ENCODE data around the gene CTNNBIP1. TPM values are rescaled to one million over a fixed set of nuclear protein-coding genes. Genes with fewer than 3 reads are reported as not detected.

The CTNNBIP1 gene
- total RNA-seq, 2 experiments from 2014 or later: 10.8 to 12.7 TPM

DNA sequence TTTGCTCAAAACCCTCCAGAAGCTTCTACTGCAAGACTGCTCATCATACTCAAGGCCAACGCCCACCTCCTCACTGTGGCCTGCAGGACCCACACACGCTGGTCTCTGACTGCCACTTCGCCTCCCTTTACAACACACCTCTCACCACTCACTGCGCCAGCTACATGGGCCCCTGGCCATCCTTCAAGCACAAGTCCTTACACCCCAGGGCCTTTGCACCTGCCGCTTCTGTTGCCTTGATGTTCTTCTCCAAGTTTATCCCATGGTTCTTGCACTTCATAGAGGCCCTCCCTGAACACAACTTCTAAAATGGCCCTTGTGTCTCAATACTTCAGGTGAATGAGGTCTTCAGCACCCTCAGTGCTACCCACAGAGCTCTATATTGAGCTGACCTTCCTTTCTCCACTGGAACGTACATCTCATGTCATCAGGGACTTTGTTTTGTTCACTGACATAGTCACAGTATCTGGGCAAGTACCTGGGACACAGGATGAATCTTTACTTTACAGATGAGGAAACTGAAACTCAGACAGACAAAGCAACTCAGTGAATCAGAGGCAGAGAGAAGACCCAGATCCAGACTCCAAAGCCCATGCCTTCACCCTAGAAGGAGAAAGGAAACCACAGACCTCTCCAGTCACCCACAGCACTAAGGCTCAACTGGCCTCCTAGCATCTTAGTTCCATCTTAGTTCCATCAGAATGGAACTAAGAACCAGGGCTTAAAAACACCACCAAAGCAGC lies 51.6 kb downstream of the CTNNBIP1 start:
- DNase-seq: no peak
- ChIA-PET CTCF (interaction anchor here (1.4 kb wide), 1 partner anchor 74 kb away, joined by 13 read pairs; no protein-coding TSS in a partner anchor), POLR2A (no interaction called here)
- Mint-ChIP-seq H3K36me3 (ENCODE audit: low read depth) (peaks cover 6% of the 10 kb centered on the region), H3K27me3 (no peaks in the 10 kb centered on the region), H3K4me3 (no peak overlapping the region), H3K9me3 (peaks cover 8% of the 10 kb centered on the region), H3K27ac (peak overlapping the region; percentile 18), H3K4me1 (peaks cover 15% of the 10 kb centered on the region)

DNA sequence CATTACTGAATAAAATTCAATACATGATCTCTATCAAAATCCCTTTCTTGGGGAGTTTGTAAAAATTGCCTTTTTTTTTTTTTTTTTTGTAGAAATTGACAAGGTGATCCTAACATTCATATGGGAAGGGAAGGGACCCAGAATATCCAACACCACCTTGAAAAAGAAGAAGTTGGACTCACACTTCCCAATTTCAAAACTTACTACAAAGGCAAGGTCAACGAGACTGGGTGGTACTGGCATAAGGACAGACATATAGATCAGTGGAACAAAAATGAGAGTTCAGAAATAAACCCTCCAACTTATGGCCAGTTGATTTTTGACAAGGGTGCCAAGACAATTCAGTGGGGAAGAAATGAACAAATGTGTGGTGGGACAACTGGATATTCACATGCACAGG lies 54.9 kb downstream of the CTNNBIP1 start:
- ChIA-PET CTCF (interaction anchor here (1.7 kb wide), 1 partner anchor 71 kb away, joined by 6 read pairs; no protein-coding TSS in a partner anchor), POLR2A (no interaction called here)
- H3K27ac Mint-ChIP-seq: no peak overlapping the region
- peaks cover 15% of the 10 kb centered on the region for H3K4me1 Mint-ChIP-seq
- no peaks in the 10 kb centered on the region for H3K27me3 Mint-ChIP-seq
- peaks cover 9% of the 10 kb centered on the region for H3K9me3 Mint-ChIP-seq
- no peak for DNase-seq
- no peak overlapping the region for H3K4me3 Mint-ChIP-seq
- peaks cover 7% of the 10 kb centered on the region for H3K36me3 Mint-ChIP-seq (ENCODE audit: low read depth)

DNA sequence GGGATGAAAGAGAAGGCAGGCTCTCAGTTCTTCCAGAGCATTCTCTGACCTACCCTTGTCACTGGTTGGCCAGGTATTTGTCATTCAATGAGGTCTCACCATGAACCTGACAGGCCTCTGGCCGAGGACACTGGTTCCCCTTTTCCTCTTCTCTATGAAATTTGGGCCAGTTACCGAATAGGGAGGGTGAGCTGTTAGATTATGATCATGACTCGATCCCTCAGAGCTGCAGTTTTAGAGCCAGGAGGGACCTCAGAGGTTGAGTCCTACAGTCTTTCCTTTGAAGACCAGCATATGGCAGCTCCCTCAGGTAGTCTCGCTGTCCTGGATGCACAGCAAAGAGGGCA lies 56.8 kb downstream of the CTNNBIP1 start:
- POLR2A ChIA-PET: no interaction called here

DNA sequence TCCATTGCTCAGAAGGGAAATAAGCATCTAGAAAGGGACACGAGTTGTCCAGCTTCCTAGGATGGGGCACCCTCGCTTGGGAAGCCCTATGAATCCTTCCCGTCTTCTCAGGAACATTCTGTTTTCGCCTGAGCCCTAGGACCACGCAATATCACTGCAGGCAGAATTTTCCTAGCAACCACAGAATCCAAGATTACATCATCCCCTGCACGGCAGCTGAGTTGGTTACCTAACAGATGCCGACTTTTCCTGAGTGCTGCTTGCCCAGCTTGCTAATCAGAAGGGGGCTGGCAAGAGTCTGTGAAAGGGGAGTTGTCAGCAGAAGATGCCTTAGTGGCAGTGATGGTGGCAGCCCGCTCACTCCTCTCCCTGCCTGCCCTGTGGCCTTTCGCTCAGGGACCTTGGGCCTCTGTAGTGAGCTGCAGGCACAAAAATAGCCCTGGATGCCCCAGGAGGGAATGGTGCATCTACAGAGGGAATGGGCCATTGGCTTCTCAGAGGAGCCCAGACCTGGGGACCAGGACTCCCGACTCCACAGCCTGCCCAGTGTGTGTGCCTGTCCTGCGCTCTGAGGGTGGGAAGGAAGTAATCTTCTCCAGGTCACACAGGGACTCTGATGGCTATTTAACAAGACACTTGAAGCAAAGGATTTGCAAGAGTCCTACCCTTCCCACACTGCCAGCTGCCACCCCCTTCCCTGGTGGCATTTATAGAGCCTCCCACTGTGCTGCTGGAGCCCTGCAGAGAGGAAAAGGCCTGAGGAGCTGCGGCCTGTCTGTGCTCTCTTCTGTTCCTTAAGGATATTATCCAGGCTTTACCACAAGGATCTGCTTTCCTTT lies 57.4 kb downstream of the CTNNBIP1 start:
- peaks cover 7% of the 10 kb centered on the region for H3K36me3 Mint-ChIP-seq (ENCODE audit: low read depth)
- H3K4me1 Mint-ChIP-seq: peaks cover under 1% of the 10 kb centered on the region
- POLR2A ChIA-PET: no interaction called here
- H3K27me3 Mint-ChIP-seq: no peaks in the 10 kb centered on the region
- no peak overlapping the region for H3K27ac Mint-ChIP-seq
- CTCF ChIA-PET: interaction anchor here (0.6 kb wide), 1 partner anchor 71 kb away, joined by 3 read pairs; no protein-coding TSS in a partner anchor
- H3K4me3 Mint-ChIP-seq: no peak overlapping the region
- DNase-seq: no peak
- H3K9me3 Mint-ChIP-seq: peaks cover 9% of the 10 kb centered on the region

More for the DNA sequence above, 56.8 kb downstream of the CTNNBIP1 start:
- no peak overlapping the region for H3K4me3 Mint-ChIP-seq
- peaks cover 9% of the 10 kb centered on the region for H3K9me3 Mint-ChIP-seq
- peaks cover 7% of the 10 kb centered on the region for H3K36me3 Mint-ChIP-seq (ENCODE audit: low read depth)
- CTCF ChIA-PET: interaction anchor here (1.1 kb wide), 1 partner anchor 8 kb away, joined by 3 read pairs; no protein-coding TSS in a partner anchor
- H3K27me3 Mint-ChIP-seq: no peaks in the 10 kb centered on the region
- peaks cover 7% of the 10 kb centered on the region for H3K4me1 Mint-ChIP-seq
- H3K27ac Mint-ChIP-seq: no peak overlapping the region
- no peak for DNase-seq

DNA sequence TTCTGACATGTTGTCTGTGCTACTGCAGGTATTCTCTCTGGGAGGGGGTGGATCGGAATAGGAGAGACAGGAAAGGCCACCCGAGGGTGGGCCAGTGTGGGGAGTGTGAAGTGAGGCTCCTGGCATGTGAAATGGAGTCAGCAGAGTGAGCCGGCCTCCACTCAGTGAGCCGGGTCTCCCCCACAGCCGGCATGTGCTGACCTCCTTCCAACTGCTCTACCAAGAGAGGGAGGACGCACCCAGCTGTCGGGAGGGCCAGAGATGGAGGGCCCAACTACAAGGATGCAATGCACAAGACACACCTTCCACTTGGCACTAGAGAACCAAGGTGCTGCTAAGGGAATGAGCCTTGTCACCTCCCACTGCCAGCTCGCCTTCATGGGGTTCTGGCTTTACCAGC lies 58.1 kb downstream of the CTNNBIP1 start:
- peaks cover 7% of the 10 kb centered on the region for H3K36me3 Mint-ChIP-seq (ENCODE audit: low read depth)
- no peak overlapping the region for H3K4me3 Mint-ChIP-seq
- no peak for DNase-seq
- no peaks in the 10 kb centered on the region for H3K27me3 Mint-ChIP-seq
- no peak overlapping the region for H3K27ac Mint-ChIP-seq
- POLR2A ChIA-PET: no interaction called here
- H3K9me3 Mint-ChIP-seq: peaks cover 9% of the 10 kb centered on the region
- H3K4me1 Mint-ChIP-seq: no peaks in the 10 kb centered on the region
- CTCF ChIA-PET: interaction anchor here (0.6 kb wide), 1 partner anchor 71 kb away, joined by 3 read pairs; no protein-coding TSS in a partner anchor

DNA sequence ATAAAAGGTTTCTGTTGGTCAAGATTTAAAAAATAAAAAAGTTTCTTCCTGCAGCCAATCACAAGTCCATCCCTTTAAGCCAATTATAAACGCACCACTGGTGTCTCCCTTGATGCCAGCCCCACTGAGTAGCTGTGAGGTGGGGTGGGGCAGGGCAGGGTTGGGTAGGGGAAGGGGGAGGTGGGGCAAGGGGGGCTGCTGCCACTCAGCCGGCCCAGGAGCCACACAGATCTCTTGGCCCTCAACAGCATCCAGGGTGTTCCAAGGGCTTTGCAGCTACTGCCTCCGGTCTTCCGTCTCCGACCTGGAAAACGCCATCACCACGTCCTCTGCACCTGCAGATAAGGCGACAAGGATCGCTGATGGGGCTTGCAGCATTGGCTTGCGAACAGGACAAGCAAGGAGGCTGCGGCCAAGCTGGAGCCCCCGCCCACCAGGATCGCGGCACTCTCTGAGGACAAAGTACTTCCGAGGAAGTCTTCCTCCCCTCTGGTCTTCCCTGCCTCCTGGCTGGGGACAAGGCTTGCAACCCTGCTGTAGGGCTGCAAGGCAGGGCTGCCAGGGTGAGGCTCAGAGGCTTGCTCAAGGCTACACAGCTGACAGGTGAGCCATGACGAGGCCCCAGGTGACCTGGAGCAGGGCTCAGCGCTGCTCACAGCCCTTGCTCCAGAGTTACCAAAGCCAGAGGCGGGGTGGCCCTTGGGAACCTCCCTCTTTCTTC lies 59.5 kb downstream of the CTNNBIP1 start:
- peaks cover 7% of the 10 kb centered on the region for H3K36me3 Mint-ChIP-seq (ENCODE audit: low read depth)
- peaks cover 9% of the 10 kb centered on the region for H3K9me3 Mint-ChIP-seq

DNA sequence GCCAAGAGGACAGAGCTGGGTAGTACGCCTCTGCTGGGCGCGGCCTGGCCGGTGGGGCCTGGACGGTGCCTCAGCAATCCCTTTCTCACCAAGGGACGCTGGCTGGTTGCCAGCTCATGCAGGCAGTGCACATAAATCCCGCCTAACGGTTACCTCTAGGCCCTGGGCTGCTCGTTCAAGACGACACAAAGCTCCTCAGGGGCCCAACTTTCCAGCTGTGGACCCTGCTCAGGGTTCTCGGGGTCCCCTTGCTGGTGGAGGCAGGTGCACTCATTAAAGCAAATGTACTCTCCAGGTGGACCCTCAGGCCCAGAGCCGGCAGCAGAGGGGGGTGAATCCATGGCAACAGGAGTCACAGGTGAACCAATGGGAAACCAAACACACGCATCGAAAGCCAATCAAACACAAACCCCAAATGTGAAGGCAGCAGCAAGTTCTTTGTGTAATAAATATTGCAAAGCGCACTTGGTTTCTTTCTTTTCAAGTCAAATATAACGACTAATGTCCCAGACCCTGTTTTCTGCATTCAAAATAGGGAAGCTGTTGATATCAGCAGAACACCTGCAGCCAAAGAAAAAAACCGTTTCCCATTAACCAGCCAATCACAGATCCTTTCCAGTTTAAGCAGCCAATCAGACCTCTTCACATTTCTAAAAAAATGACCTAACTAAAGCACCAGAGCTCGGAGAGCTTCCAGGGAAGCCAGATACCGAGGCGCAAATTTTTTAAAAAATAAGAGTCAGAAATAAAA lies 60.2 kb downstream of the CTNNBIP1 start:
- ChIA-PET CTCF (interaction anchor here (1.3 kb wide), 1 partner anchor 65 kb away, joined by 6 read pairs; no protein-coding TSS in a partner anchor), POLR2A (no interaction called here)
- Mint-ChIP-seq H3K36me3 (ENCODE audit: low read depth) (peaks cover 7% of the 10 kb centered on the region), H3K4me3 (no peak overlapping the region), H3K4me1 (no peaks in the 10 kb centered on the region), H3K27me3 (no peaks in the 10 kb centered on the region), H3K9me3 (peaks cover 8% of the 10 kb centered on the region), H3K27ac (no peak overlapping the region)
- DNase-seq: no peak

More for the DNA sequence above, 59.5 kb downstream of the CTNNBIP1 start:
- Mint-ChIP-seq H3K27me3 (no peaks in the 10 kb centered on the region), H3K4me1 (no peaks in the 10 kb centered on the region), H3K4me3 (no peak overlapping the region), H3K27ac (no peak overlapping the region)
- no peak for DNase-seq
- ChIA-PET CTCF (interaction anchor here (1.3 kb wide), 1 partner anchor 66 kb away, joined by 6 read pairs; no protein-coding TSS in a partner anchor), POLR2A (no interaction called here)

DNA sequence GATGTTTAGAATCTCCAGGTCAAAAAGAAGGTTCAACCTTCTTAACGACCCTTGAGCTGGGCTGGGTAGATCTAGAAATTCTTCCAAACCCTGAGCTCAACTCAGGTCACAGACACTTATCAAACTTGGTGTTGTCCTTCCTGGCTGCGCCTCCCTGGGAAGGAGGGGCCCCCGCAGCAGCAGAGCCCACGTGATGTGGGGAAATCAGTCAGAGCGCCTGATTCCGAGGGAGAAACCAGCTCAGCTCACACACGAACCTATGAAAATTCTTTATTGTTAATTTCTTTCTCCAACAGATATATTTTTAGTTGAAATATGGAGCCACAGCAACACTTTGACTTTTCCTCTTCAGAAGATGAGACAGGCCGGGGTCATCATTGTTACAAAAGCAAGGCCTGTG lies 62.0 kb downstream of the CTNNBIP1 start:
- H3K9me3 Mint-ChIP-seq: no peaks in the 10 kb centered on the region
- H3K4me3 Mint-ChIP-seq: no peak overlapping the region
- no peak overlapping the region for H3K27ac Mint-ChIP-seq
- CTCF ChIA-PET: interaction anchor here (1.5 kb wide), 1 partner anchor 63 kb away, joined by 4 read pairs; no protein-coding TSS in a partner anchor
- DNase-seq: no peak
- H3K4me1 Mint-ChIP-seq: no peaks in the 10 kb centered on the region
- H3K27me3 Mint-ChIP-seq: no peaks in the 10 kb centered on the region
- POLR2A ChIA-PET: no interaction called here
- H3K36me3 Mint-ChIP-seq (ENCODE audit: low read depth): no peaks in the 10 kb centered on the region

DNA sequence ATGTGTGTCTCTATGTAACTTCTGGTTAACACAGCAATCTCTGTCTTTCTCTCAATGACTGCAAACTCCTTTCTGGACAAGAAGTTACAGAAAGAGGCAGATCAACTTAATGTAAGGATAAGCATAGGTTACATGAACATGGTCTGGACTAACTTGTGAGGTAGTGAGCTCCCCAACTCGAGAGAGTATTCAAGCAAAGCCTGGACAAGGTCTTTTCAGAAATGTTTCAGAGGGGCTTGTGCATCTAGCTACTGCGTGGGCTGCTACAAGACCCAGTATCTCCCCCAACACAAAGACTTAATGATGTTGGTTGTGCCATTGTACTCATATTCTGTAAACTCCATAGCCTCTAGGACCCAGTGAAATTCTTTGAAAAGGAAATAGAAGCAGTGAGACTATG lies 62.8 kb downstream of the CTNNBIP1 start:
- H3K9me3 Mint-ChIP-seq: no peaks in the 10 kb centered on the region
- H3K27me3 Mint-ChIP-seq: no peaks in the 10 kb centered on the region
- H3K4me1 Mint-ChIP-seq: no peaks in the 10 kb centered on the region
- no peak overlapping the region for H3K27ac Mint-ChIP-seq
- POLR2A ChIA-PET: no interaction called here
- no peak overlapping the region for H3K4me3 Mint-ChIP-seq
- H3K36me3 Mint-ChIP-seq (ENCODE audit: low read depth): no peaks in the 10 kb centered on the region
- CTCF ChIA-PET: interaction anchor here (1.5 kb wide), 1 partner anchor 63 kb away, joined by 4 read pairs; no protein-coding TSS in a partner anchor
- no peak for DNase-seq

DNA sequence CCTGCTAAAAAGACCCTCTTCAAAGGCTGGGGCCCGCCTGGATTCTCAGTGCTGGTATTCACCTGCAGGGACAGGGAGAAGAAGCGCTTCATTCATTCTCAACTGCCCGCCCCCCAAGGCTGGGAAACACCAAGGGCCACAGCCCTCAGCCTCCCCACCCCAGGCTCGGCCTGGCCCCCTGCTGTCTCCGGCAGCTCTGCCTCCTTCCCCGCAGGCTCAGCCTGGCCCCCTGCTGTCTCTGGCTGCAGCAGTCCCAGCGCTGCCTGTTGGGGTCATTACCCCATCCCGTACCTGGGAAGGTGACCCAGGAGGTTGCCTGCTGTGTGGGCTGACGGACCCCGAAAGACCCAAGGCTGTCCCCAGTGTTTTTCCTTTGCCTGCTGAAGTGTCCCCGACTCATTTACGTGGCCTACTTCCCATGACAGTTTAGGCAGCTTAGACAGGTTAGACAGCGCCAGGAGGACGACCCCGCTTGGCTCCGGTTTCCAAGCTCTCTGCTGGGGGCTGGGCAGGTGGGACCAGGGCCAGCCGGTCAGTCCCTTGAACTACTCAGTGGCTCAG lies 63.4 kb downstream of the CTNNBIP1 start:
- ChIA-PET CTCF (interaction anchor here (0.5 kb wide), 1 partner anchor 125 kb away, joined by 4 read pairs; no protein-coding TSS in a partner anchor), POLR2A (no interaction called here)
- no peaks in the 10 kb centered on the region for H3K36me3 Mint-ChIP-seq (ENCODE audit: low read depth)

DNA sequence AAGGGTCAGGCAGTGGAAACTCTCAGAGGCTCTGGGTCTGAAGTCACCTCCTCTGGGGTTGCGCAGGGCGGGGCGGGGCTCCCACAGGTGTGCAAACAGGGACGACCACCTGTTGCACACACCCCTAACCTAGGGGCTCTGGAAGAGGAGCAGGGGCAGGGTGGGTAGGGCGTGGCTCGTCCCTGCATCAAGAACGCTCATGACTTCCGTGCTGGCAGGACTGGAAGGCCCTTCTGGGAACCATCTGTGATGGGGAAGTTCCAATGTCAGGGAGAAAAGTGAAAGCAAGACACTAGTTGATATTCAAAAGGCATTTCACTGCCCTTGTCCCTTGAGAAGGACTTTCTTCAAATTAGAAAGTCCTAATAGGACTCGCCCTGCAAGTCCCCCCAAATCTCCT lies 64.2 kb downstream of the CTNNBIP1 start:
- H3K4me3 Mint-ChIP-seq: no peak overlapping the region
- DNase-seq: no peak
- CTCF ChIA-PET: interaction anchor here (0.5 to 1.1 kb wide), 2 partner anchors 59 to 124 kb away, joined by 3 to 4 read pairs; no protein-coding TSS in a partner anchor
- H3K36me3 Mint-ChIP-seq (ENCODE audit: low read depth): no peaks in the 10 kb centered on the region
- no peaks in the 10 kb centered on the region for H3K4me1 Mint-ChIP-seq
- no peaks in the 10 kb centered on the region for H3K9me3 Mint-ChIP-seq
- H3K27me3 Mint-ChIP-seq: no peaks in the 10 kb centered on the region
- POLR2A ChIA-PET: no interaction called here
- H3K27ac Mint-ChIP-seq: no peak overlapping the region

More for the DNA sequence above, 63.4 kb downstream of the CTNNBIP1 start:
- H3K4me1 Mint-ChIP-seq: no peaks in the 10 kb centered on the region
- H3K27me3 Mint-ChIP-seq: no peaks in the 10 kb centered on the region
- no peak overlapping the region for H3K4me3 Mint-ChIP-seq
- no peak for DNase-seq
- H3K9me3 Mint-ChIP-seq: no peaks in the 10 kb centered on the region
- H3K27ac Mint-ChIP-seq: no peak overlapping the region

DNA sequence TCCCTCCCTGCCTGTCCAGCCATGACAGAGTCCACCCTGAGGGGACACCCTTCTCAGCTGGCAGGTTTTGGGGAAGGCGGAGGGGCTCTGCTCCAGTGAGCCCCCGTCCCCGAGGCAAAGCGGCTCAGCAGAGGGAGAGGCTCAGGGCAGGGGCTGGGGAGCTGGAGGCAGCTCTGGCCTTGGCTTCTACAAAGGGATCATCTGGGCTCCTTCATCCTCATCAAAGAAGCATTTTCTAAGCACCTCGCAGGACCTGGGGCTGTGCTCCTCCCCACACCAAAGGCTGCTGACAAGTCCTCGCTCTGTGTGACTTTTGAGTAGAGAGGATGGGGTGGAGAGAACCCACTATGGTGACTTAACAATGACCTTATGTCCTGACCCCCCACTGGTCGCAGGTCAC lies 65.3 kb downstream of the CTNNBIP1 start:
- no peaks in the 10 kb centered on the region for H3K4me1 Mint-ChIP-seq
- ChIA-PET CTCF (interaction anchor here (1.5 kb wide), 1 partner anchor 9 kb away, joined by 3 read pairs; no protein-coding TSS in a partner anchor), POLR2A (no interaction called here)
- H3K27ac Mint-ChIP-seq: no peak overlapping the region
- no peaks in the 10 kb centered on the region for H3K27me3 Mint-ChIP-seq
- no peak overlapping the region for H3K4me3 Mint-ChIP-seq
- H3K36me3 Mint-ChIP-seq (ENCODE audit: low read depth): no peaks in the 10 kb centered on the region
- no peak for DNase-seq
- no peaks in the 10 kb centered on the region for H3K9me3 Mint-ChIP-seq

Measured in activated CD4-positive, alpha-beta memory T cell treated with anti-CD3 and anti-CD28 coated beads, Interleukin-2, amount 10 ng/mL, durations not matched to agents 7 days and 5 days (primary cell).